ENCODE data around the gene ADAM8.

ADAM8 gene

GRCh38 chr10:133251388-133252222 is 25.1 kb downstream of the ADAM8 start:
- DNase-seq (ENCODE audit: low read depth in 2 of 3, low spot score in 2 of 3), result no peak

GRCh38 chr10:133249975-133250754 is 26.5 kb downstream of the ADAM8 start:
- no peak for DNase-seq (ENCODE audit: low read depth in 2 of 3, low spot score in 2 of 3)

- no peak for DNase-seq (ENCODE audit: low read depth in 2 of 3, low spot score in 2 of 3)
These were observed 27.4 kb downstream of the ADAM8 start for GRCh38 chr10:133249094-133249780.

- DNase-seq (ENCODE audit: low read depth in 2 of 3, low spot score in 2 of 3), result no peak
These were observed 28.3 kb downstream of the ADAM8 start for GRCh38 chr10:133248334-133248715.

GRCh38 chr10:133247681-133248333 is 28.9 kb downstream of the ADAM8 start:
- DNase-seq (ENCODE audit: low read depth in 2 of 3, low spot score in 2 of 3), result no peak

- no peak for DNase-seq (ENCODE audit: low read depth in 2 of 3, low spot score in 2 of 3)
These were observed 30.4 kb downstream of the ADAM8 start for GRCh38 chr10:133246236-133246626.

GRCh38 chr10:133245439-133246235 is 31.0 kb downstream of the ADAM8 start:
- DNase-seq (ENCODE audit: low read depth in 2 of 3, low spot score in 2 of 3), result no peak

GRCh38 chr10:133243593-133243992 is 33.1 kb downstream of the ADAM8 start:
- DNase-seq (ENCODE audit: low read depth in 2 of 3, low spot score in 2 of 3), result no peak

- DNase-seq (ENCODE audit: low read depth in 2 of 3, low spot score in 2 of 3), result no peak
These were observed 33.9 kb downstream of the ADAM8 start for GRCh38 chr10:133242611-133243356.

- no peak for DNase-seq (ENCODE audit: low read depth in 2 of 3, low spot score in 2 of 3)
These were observed 35.0 kb downstream of the ADAM8 start for GRCh38 chr10:133241501-133242205.

GRCh38 chr10:133239990-133240389 is 36.7 kb downstream of the ADAM8 start:
- no peak for DNase-seq (ENCODE audit: low read depth in 2 of 3, low spot score in 2 of 3)

- no peak for DNase-seq (ENCODE audit: low read depth in 2 of 3, low spot score in 2 of 3)
These were observed 38.2 kb downstream of the ADAM8 start for GRCh38 chr10:133238466-133238804.

GRCh38 chr10:133237588-133238465 is 38.8 kb downstream of the ADAM8 start, which contains the start of gene VENTX:
Gene VENTX (plus strand): TSS chr10:133237855. CDS start chr10:133237915, 60 bp downstream.
- no peak for DNase-seq (ENCODE audit: low read depth in 2 of 3, low spot score in 2 of 3)

GRCh38 chr10:133237241-133237587 is 39.5 kb downstream of the ADAM8 start:
- no peak for DNase-seq (ENCODE audit: low read depth in 2 of 3, low spot score in 2 of 3)

GRCh38 chr10:133236401-133237240 is 40.0 kb downstream of the ADAM8 start:
- no peak for DNase-seq (ENCODE audit: low read depth in 2 of 3, low spot score in 2 of 3)

GRCh38 chr10:133235932-133236331 is 40.7 kb downstream of the ADAM8 start:
- DNase-seq (ENCODE audit: low read depth in 2 of 3, low spot score in 2 of 3), result no peak

GRCh38 chr10:133235265-133235855 is 41.3 kb downstream of the ADAM8 start:
- DNase-seq (ENCODE audit: low read depth in 2 of 3, low spot score in 2 of 3), result no peak
